Suprapubic skin (tissue), 4 donors: ENCODE results near the gene DCLK3. TPM values are rescaled to one million over a fixed set of nuclear protein-coding genes. Genes with fewer than 3 reads are reported as not detected.
A peak's percentile ranks its signal among the peaks of the same experiment; 100 is the strongest.

Experiments used
- DNase-seq, 2 donors: peaks; one replicate each; pipeline ENCODE4 v3.0.0-alpha.2; 2019; ENCODE audit warnings: low spot score in 2 of 2
- H3K27ac ChIP-seq: fragments of 200-600 bp; sonication (generic); one replicate; pipeline ENCODE4 v1.5.1; 2019
- H3K27me3 ChIP-seq: fragments of 200-600 bp; sonication (generic); one replicate; pipeline ENCODE4 v1.5.1; 2019
- H3K36me3 ChIP-seq: fragments of 200-600 bp; sonication (generic); one replicate; pipeline ENCODE4 v1.5.1; 2019
- H3K4me1 ChIP-seq: fragments of 200-600 bp; sonication (generic); one replicate; pipeline ENCODE4 v1.5.1; 2019
- H3K4me3 ChIP-seq: fragments of 200-600 bp; sonication (generic); one replicate; pipeline ENCODE4 v1.5.1; 2019; ENCODE audit warnings: mild to moderate bottlenecking
- H3K9me3 ChIP-seq: fragments of 200-600 bp; sonication (generic); one replicate; pipeline ENCODE4 v1.5.1; 2019
- CTCF ChIP-seq, 2 donors: fragments of 200-600 bp in 1 of 2; fragments of 450-650 bp in 1 of 2; sonication (generic) in 1 of 2; IDR thresholded peaks; one replicate each; pipeline ENCODE4 v1.5.1; 2016 to 2019; ENCODE audit warnings: antibody characterized with exemption in 2 of 2, mild to moderate bottlenecking in 1 of 2, moderate library complexity in 1 of 2
- EP300 ChIP-seq: sonication (generic); formaldehyde crosslinking; IDR thresholded peaks from one replicate; pipeline ENCODE4 v1.6.1; 2017; ENCODE audit warnings: antibody characterized with exemption
- POLR2A ChIP-seq, 2 donors: fragments of 450-650 bp; IDR thresholded peaks; one replicate each; pipeline ENCODE4 v1.6.1; 2017; ENCODE audit warnings: antibody characterized with exemption in 2 of 2, mild to moderate bottlenecking in 2 of 2, moderate library complexity in 2 of 2
- POLR2AphosphoS5 ChIP-seq, 3 donors: sonication (generic); formaldehyde crosslinking; IDR thresholded peaks; one replicate each; pipeline ENCODE4 v1.6.1; 2017; ENCODE audit warnings: antibody characterized with exemption in 3 of 3
- WGBS: methylation state at CpG from one replicate; pipeline ENCODE4 v1.1.5; 2018; 5-methylcytosine and 5-hydroxymethylcytosine counted together
- total RNA-seq, 4 donors: library from RNA; depleted of rRNA; stranded (reverse); fragments of >200 nt; gene quantifications; one replicate each; pipeline ENCODE4 v1.1.0, GENCODE V29; 2016

DCLK3 gene
- total RNA-seq, 4 donors from 2014 or later: 0.08 to 0.64 (median 0.08) TPM; not detected in 1

GRCh38 chr3:36776436-36776835, 12.1 kb upstream of the DCLK3 start:
- no peaks in the 10 kb centered on the region for H3K4me1 ChIP-seq
- no peak for TF ChIP-seq POLR2AphosphoS5 (IDR thresholded peaks at IDR 0.05)
- no peak for TF ChIP-seq CTCF (IDR thresholded peaks at IDR 0.05)
- no peak for TF ChIP-seq POLR2A (IDR thresholded peaks at IDR 0.05)
- TF ChIP-seq EP300: no peak
- WGBS: 42% methylated on average over 2 of the region's 2 CpGs

DNA sequence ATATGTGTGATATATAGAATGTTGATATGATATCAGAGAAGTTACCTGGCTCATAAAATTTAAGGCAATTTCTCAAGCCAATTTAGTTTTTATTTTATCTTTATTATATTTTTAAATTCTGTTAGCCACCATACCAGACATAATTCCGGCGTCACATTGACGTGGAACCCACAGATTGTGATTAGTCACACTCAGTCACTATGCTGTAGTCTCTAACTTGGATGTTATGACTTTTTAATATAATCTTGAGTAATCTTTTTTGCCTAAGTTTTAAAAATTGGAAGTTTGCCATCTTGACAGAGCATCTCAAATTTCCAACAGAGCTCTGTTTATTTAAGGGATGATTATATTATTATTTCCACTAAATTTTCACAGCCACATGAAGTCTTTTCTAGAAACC, 9.7 kb upstream of the DCLK3 start:
- H3K9me3 ChIP-seq: no peaks in the 10 kb centered on the region
- no peak for TF ChIP-seq EP300
- no peak for TF ChIP-seq CTCF (IDR thresholded peaks at IDR 0.05)
- no peak for TF ChIP-seq POLR2A (IDR thresholded peaks at IDR 0.05)
- H3K27me3 ChIP-seq: peaks cover 2% of the 10 kb centered on the region
- WGBS: 52% methylated on average over 3 of the region's 3 CpGs
- no peak overlapping the region for H3K27ac ChIP-seq
- H3K4me1 ChIP-seq: no peaks in the 10 kb centered on the region
- H3K4me3 ChIP-seq: no peak overlapping the region
- no peak for DNase-seq
- no peaks in the 10 kb centered on the region for H3K36me3 ChIP-seq

More at GRCh38 chr3:36776436-36776835, 12.1 kb upstream of the DCLK3 start:
- Histone ChIP-seq H3K36me3 (no peaks in the 10 kb centered on the region), H3K4me3 (no peak overlapping the region), H3K27me3 (no peaks in the 10 kb centered on the region), H3K27ac (no peak overlapping the region), H3K9me3 (no peaks in the 10 kb centered on the region)
- no peak for DNase-seq

DNA sequence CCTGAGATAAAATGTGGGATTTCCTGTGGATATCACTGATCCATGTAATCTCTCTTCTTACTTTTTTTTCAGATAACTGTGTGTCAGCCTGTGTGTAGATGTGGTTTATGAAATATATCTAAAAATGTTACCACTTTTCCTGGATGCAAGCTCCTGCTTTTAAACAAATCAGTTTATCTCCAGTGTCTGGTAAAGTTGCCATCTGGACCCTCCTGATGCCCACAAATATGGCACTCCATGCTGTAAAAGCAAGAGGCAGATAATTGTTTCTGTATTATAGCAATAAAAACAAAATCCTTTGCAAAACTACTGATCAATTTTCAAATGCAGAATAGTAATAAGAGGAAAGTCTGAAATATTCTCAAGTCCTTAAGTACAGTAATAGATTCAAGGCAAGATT, 7.6 kb upstream of the DCLK3 start:
- Histone ChIP-seq H3K27me3 (peaks cover 9% of the 10 kb centered on the region), H3K27ac (no peak overlapping the region), H3K36me3 (no peaks in the 10 kb centered on the region), H3K9me3 (no peaks in the 10 kb centered on the region), H3K4me3 (no peak overlapping the region), H3K4me1 (no peaks in the 10 kb centered on the region)
- TF ChIP-seq EP300: no peak
- no peak for TF ChIP-seq POLR2AphosphoS5 (IDR thresholded peaks at IDR 0.05)
- no peak for TF ChIP-seq CTCF (IDR thresholded peaks at IDR 0.05)
- no peak for TF ChIP-seq POLR2A (IDR thresholded peaks at IDR 0.05)
- DNase-seq: no peak

- Histone ChIP-seq H3K36me3 (no peaks in the 10 kb centered on the region), H3K4me3 (no peak overlapping the region), H3K27ac (no peak overlapping the region), H3K4me1 (no peaks in the 10 kb centered on the region), H3K27me3 (peaks cover 14% of the 10 kb centered on the region), H3K9me3 (no peaks in the 10 kb centered on the region)
- DNase-seq: no peak
- TF ChIP-seq POLR2AphosphoS5 (IDR thresholded peaks at IDR 0.05): no peak
- TF ChIP-seq POLR2A (IDR thresholded peaks at IDR 0.05): no peak
- TF ChIP-seq EP300: no peak
- no peak for TF ChIP-seq CTCF (IDR thresholded peaks at IDR 0.05)
- 48% methylated on average over 1 of the region's 1 CpG for WGBS
These were observed 5.6 kb upstream of the DCLK3 start for GRCh38 chr3:36769926-36770325.

DNA sequence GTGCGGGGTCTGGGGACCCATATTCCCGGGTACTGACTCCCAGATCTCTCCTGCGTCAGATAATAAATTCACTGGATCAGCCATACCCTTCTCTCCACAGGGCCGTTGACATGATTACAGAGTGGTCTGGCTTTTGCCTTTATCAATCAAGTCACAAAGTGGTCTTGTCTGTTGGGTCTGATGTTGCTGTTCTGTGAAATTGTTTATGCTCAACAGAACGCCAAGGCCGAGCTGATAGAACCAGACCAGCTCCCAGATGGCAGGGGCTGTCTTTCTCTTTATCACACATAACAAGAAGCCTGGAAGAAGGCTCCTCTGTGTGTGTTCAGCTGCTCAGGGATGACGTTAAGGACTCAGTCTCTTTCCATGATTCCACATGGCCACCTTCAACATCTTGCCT, 751 bp upstream of the DCLK3 start:
- H3K27me3 ChIP-seq: peaks cover 53% of the 10 kb centered on the region
- H3K4me1 ChIP-seq: peaks cover 12% of the 10 kb centered on the region
- no peak overlapping the region for H3K27ac ChIP-seq
- H3K4me3 ChIP-seq: no peak overlapping the region
- no peak for DNase-seq
- WGBS: 70% methylated on average over 7 of the region's 7 CpGs
- TF ChIP-seq POLR2A (IDR thresholded peaks at IDR 0.05): no peak
- no peak for TF ChIP-seq EP300
- no peaks in the 10 kb centered on the region for H3K36me3 ChIP-seq
- H3K9me3 ChIP-seq: no peaks in the 10 kb centered on the region

DNA sequence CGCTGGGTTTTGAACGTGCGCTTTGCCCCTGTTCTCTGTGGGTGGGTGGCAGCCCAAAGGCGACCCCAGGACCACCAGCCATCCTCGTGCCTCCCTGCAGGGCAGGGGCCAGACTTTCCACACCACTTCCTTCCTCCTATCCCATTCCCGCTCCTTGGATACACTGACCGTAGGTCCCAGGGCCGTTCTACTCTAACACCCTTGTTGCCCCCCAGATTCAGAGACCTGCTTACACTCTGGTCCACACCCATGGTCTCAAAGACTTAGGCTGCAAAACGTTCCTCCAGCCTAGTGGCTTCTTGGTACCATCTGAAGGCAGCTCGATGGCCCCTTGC, 318 bp upstream of the DCLK3 start:
- 43% methylated on average over 7 of the region's 10 CpGs for WGBS
- peaks cover 56% of the 10 kb centered on the region for H3K27me3 ChIP-seq

More for the DNA sequence above, 318 bp upstream of the DCLK3 start:
- H3K4me1 ChIP-seq: peaks cover 12% of the 10 kb centered on the region
- DNase-seq: no peak
- peak overlapping the region; percentile 53 for H3K4me3 ChIP-seq
- no peak overlapping the region for H3K27ac ChIP-seq
- TF ChIP-seq EP300 (no peak), POLR2A (IDR thresholded peaks at IDR 0.05) (no peak), POLR2AphosphoS5 (IDR thresholded peaks at IDR 0.05) (no peak), CTCF (IDR thresholded peaks at IDR 0.05) (no peak)
- H3K9me3 ChIP-seq: no peaks in the 10 kb centered on the region
- no peaks in the 10 kb centered on the region for H3K36me3 ChIP-seq
